NCI-H2196 (cell line): ENCODE measurements around the gene CCDC8.
"Not testable (repeated sequence)": the region's sequence is repeated elsewhere in the genome, so short reads cannot be mapped to it uniquely, and the experiment has no call there.

Experiments
- DNase-seq: peaks from one replicate; lab custom pipeline; 2025; ENCODE audit not compliant: unreplicated experiment; lab: John Stamatoyannopoulos, UW

The CCDC8 gene

GRCh38 chr19:46413262-46414031 lies at the start of gene CCDC8:
Gene CCDC8, minus strand, starts transcription at chr19:46413564. Its CDS starts 754 bp downstream, at chr19:46412810.
- DNase-seq = no peak

- DNase-seq = no peak
Observed at GRCh38 chr19:46461537-46461936, 48.2 kb upstream of the CCDC8 start.

- no peak for DNase-seq
Observed at GRCh38 chr19:46460981-46461380, 47.6 kb upstream of the CCDC8 start.

- no peak for DNase-seq
Observed at GRCh38 chr19:46460055-46460454, 46.7 kb upstream of the CCDC8 start.

- DNase-seq = no peak
Observed at GRCh38 chr19:46456930-46457329, 43.6 kb upstream of the CCDC8 start.

GRCh38 chr19:46454244-46454643 lies 40.9 kb upstream of the CCDC8 start:
- no peak for DNase-seq

- no peak for DNase-seq
Observed at GRCh38 chr19:46453661-46454060, 40.3 kb upstream of the CCDC8 start.

- DNase-seq = no peak
Observed at GRCh38 chr19:46452186-46452585, 38.8 kb upstream of the CCDC8 start.

GRCh38 chr19:46451352-46451751 lies 38.0 kb upstream of the CCDC8 start:
- DNase-seq = peak; percentile 9

GRCh38 chr19:46450737-46451136 lies 37.4 kb upstream of the CCDC8 start:
- DNase-seq = no peak

- DNase-seq = no peak
Observed at GRCh38 chr19:46449228-46449627, 35.9 kb upstream of the CCDC8 start.

- DNase-seq = no peak
Observed at GRCh38 chr19:46448601-46449000, 35.2 kb upstream of the CCDC8 start.

- DNase-seq = no peak
Observed at GRCh38 chr19:46447824-46448223, 34.5 kb upstream of the CCDC8 start.

- DNase-seq = no peak
Observed at GRCh38 chr19:46447006-46447405, 33.6 kb upstream of the CCDC8 start.

- DNase-seq = no peak
Observed at GRCh38 chr19:46446021-46446420, 32.7 kb upstream of the CCDC8 start.

GRCh38 chr19:46442808-46443450 lies 29.6 kb upstream of the CCDC8 start:
- peak; percentile 25 for DNase-seq

- DNase-seq = no peak
Observed at GRCh38 chr19:46441866-46442265, 28.5 kb upstream of the CCDC8 start.

- DNase-seq = not testable (repeated sequence)
Observed at GRCh38 chr19:46435689-46436088, 22.3 kb upstream of the CCDC8 start.

- no peak for DNase-seq
Observed at GRCh38 chr19:46435009-46435408, 21.6 kb upstream of the CCDC8 start.

GRCh38 chr19:46433470-46433869 lies 20.1 kb upstream of the CCDC8 start:
- not testable (repeated sequence) for DNase-seq

- DNase-seq = no peak
Observed at GRCh38 chr19:46431824-46432223, 18.5 kb upstream of the CCDC8 start.

GRCh38 chr19:46429999-46430398 lies 16.6 kb upstream of the CCDC8 start:
- no peak for DNase-seq
